Mucosa of descending colon (tissue), 3 donors: ENCODE results near the gene APOC4. TPM values are rescaled to one million over a fixed set of nuclear protein-coding genes. Genes with fewer than 3 reads are reported as not detected.
A peak's percentile ranks its signal among the peaks of the same experiment; 100 is the strongest.

Experiments
- ATAC-seq: fragments of 200-7000 bp; cut with Tn5 transposase; one replicate; pipeline ENCODE4 v1.9.1; 2020; ENCODE audit warnings: mild to moderate bottlenecking, moderate library complexity
- DNase-seq, 3 donors: peaks; one replicate each; pipeline ENCODE4 v3.0.0-alpha.2; 2020
- H3K36me3 ChIP-seq: fragments of 200-600 bp; one replicate; pipeline ENCODE4 v1.8.0; 2021; ENCODE audit warnings: low read depth, mild to moderate bottlenecking
- H3K4me1 ChIP-seq: fragments of 200-600 bp; one replicate; pipeline ENCODE4 v1.8.0; 2021; ENCODE audit warnings: low read depth, mild to moderate bottlenecking
- H3K4me3 ChIP-seq: fragments of 200-600 bp; one replicate; pipeline ENCODE4 v1.8.0; 2021; ENCODE audit warnings: mild to moderate bottlenecking
- H3K9me3 ChIP-seq: fragments of 200-600 bp; one replicate; pipeline ENCODE4 v1.8.0; 2021; ENCODE audit warnings: mild to moderate bottlenecking
- CTCF ChIP-seq: fragments of 200-600 bp; IDR thresholded peaks from one replicate; pipeline ENCODE4 v1.8.0; 2022; ENCODE audit warnings: antibody characterized with exemption, mild to moderate bottlenecking
- intact Hi-C, 2 donors: fragments of 100-400 bp; cut with DNase I in 1 of 2; cut with micrococcal nuclease in 1 of 2; formaldehyde crosslinking; loops; one replicate each; pipeline versions ENCODE4 v1.11.0 to v1.11.1; 2022; cut with DNase I, micrococcal nuclease
- total RNA-seq, 3 donors: library from RNA; stranded (reverse); fragmentation: NEBNext Ultra II Directional in 2 of 3; extraction: Animal tissue kit (Norgen Biotek cat#: 25700) in 2 of 3; gene quantifications; one replicate each; pipeline versions ENCODE4 v1.2.1 to v1.2.4, GENCODE V29; 2021 to 2023
- donor health status: DM: no; HTN: no; CAD: no; lungs with moderate emphysema.
- donor health status: DM: no; HTN: no; CAD: no.
- donor health status: DM: no; HTN: yes; CAD: no.

The APOC4 gene
- total RNA-seq, 3 donors from 2014 or later, result not detected

GRCh38 chr19:44954649-44955504, 12.8 kb downstream of the APOC4 start, which contains the start of gene CLPTM1:
Gene CLPTM1, plus strand, starts transcription at chr19:44955380. Its CDS starts 16 bp downstream, at chr19:44955396.
- Histone ChIP-seq H3K4me3 (peak within 1 kb of the TSS; percentile 100), H3K36me3 (no peaks in the 10 kb centered on the region), H3K4me1 (peaks cover 30% of the 10 kb centered on the region), H3K9me3 (no peaks in the 10 kb centered on the region)
- ATAC-seq (peak; percentile 97), DNase-seq (peak; percentile 97 to 98 (median 97))
- intact Hi-C loops, result loop anchor here in 1 of 2 donors (5.0 kb wide), 1 partner anchor 48 kb away; the partner anchor contains the start of gene APOE
- no peak for TF ChIP-seq CTCF

- no peak for TF ChIP-seq CTCF
- ATAC-seq, result peak; percentile 27
- intact Hi-C loops, result no loop called here
Measured at GRCh38 chr19:44955505-44956439, 13.7 kb downstream of the APOC4 start.

GRCh38 chr19:44957526-44957925, 15.5 kb downstream of the APOC4 start:
- intact Hi-C loops, result no loop called here
- ATAC-seq, result no peak
- no peak overlapping the region for H3K4me3 ChIP-seq
- DNase-seq, result no peak
- no peaks in the 10 kb centered on the region for H3K36me3 ChIP-seq
- no peak for TF ChIP-seq CTCF
- no peaks in the 10 kb centered on the region for H3K9me3 ChIP-seq
- H3K4me1 ChIP-seq, result peaks cover 27% of the 10 kb centered on the region

More at GRCh38 chr19:44955505-44956439, 13.7 kb downstream of the APOC4 start:
- DNase-seq, result no peak
- no peaks in the 10 kb centered on the region for H3K9me3 ChIP-seq
- H3K4me3 ChIP-seq, result peak overlapping the region; percentile 100
- peaks cover 30% of the 10 kb centered on the region for H3K4me1 ChIP-seq
- no peaks in the 10 kb centered on the region for H3K36me3 ChIP-seq

- intact Hi-C loops, result no loop called here
Measured at GRCh38 chr19:44958090-44958489, 16.1 kb downstream of the APOC4 start.

More at GRCh38 chr19:44958090-44958489, 16.1 kb downstream of the APOC4 start:
- DNase-seq, result no peak
- Histone ChIP-seq H3K4me1 (peaks cover 27% of the 10 kb centered on the region), H3K36me3 (no peaks in the 10 kb centered on the region), H3K9me3 (no peaks in the 10 kb centered on the region), H3K4me3 (no peak overlapping the region)
- ATAC-seq, result no peak
- TF ChIP-seq CTCF, result no peak
